Measurements from ENCODE around the gene KRT25.
"Not testable (repeated sequence)": the region's sequence is repeated elsewhere in the genome, so short reads cannot be mapped to it uniquely, and the experiment has no call there.

The KRT25 gene

GRCh38 chr17:40751065-40751464, 4.1 kb downstream of the KRT25 start:
- Histone ChIP-seq H3K36me3 (ENCODE audit: insufficient read depth, low read length) (no peaks in the 10 kb centered on the region), H3K27me3 (ENCODE audit: insufficient read depth, low read length) (no peaks in the 10 kb centered on the region), H3K27ac (ENCODE audit: low read depth, low read length) (no peak overlapping the region), H3K4me3 (ENCODE audit: low read length) (no peak overlapping the region), H3K9me3 (ENCODE audit: insufficient read depth, low read depth, low read length) (peaks cover 3% of the 10 kb centered on the region; the same call in 1 of the 2 replicates), H3K4me1 (ENCODE audit: insufficient read depth, low read length) (no peaks in the 10 kb centered on the region), H3K9ac (ENCODE audit: low read depth, low read length) (no peak overlapping the region)
- WGBS, result 92% methylated on average over 14 of the region's 14 CpGs

GRCh38 chr17:40750391-40750790, 4.7 kb downstream of the KRT25 start:
- Histone ChIP-seq H3K9me3 (ENCODE audit: insufficient read depth, low read depth, low read length) (peaks cover 3% of the 10 kb centered on the region; the same call in 1 of the 2 replicates), H3K4me1 (ENCODE audit: insufficient read depth, low read length) (no peaks in the 10 kb centered on the region), H3K27ac (ENCODE audit: low read depth, low read length) (no peak overlapping the region), H3K4me3 (ENCODE audit: low read length) (no peak overlapping the region), H3K9ac (ENCODE audit: low read depth, low read length) (no peak overlapping the region), H3K36me3 (ENCODE audit: insufficient read depth, low read length) (no peaks in the 10 kb centered on the region), H3K27me3 (ENCODE audit: insufficient read depth, low read length) (no peaks in the 10 kb centered on the region)
- WGBS, result 88% methylated on average over 6 of the region's 6 CpGs

- not testable (repeated sequence) for H3K27ac ChIP-seq (ENCODE audit: low read depth, low read length); H3K9me3 ChIP-seq (ENCODE audit: insufficient read depth, low read depth, low read length); H3K4me1 ChIP-seq (ENCODE audit: insufficient read depth, low read length); H3K4me3 ChIP-seq (ENCODE audit: low read length); H3K36me3 ChIP-seq (ENCODE audit: insufficient read depth, low read length); H3K9ac ChIP-seq (ENCODE audit: low read depth, low read length); H3K27me3 ChIP-seq (ENCODE audit: insufficient read depth, low read length)
- no CpG with 5 or more reads among the region's 1 CpG for WGBS
Measured at GRCh38 chr17:40748666-40749065, 6.5 kb downstream of the KRT25 start.

- H3K4me1 ChIP-seq (ENCODE audit: insufficient read depth, low read length), result no peaks in the 10 kb centered on the region
- H3K27me3 ChIP-seq (ENCODE audit: insufficient read depth, low read length), result no peaks in the 10 kb centered on the region
- WGBS, result 68% methylated on average over 4 of the region's 4 CpGs
- no peak overlapping the region for H3K9ac ChIP-seq (ENCODE audit: low read depth, low read length)
- H3K36me3 ChIP-seq (ENCODE audit: insufficient read depth, low read length), result no peaks in the 10 kb centered on the region
- peaks cover 12% of the 10 kb centered on the region for H3K9me3 ChIP-seq (ENCODE audit: insufficient read depth, low read depth, low read length)
- no peak overlapping the region for H3K27ac ChIP-seq (ENCODE audit: low read depth, low read length)
- H3K4me3 ChIP-seq (ENCODE audit: low read length), result no peak overlapping the region
Measured at GRCh38 chr17:40738553-40738952, 16.6 kb downstream of the KRT25 start.

- Histone ChIP-seq H3K36me3 (ENCODE audit: insufficient read depth, low read length) (no peaks in the 10 kb centered on the region), H3K27ac (ENCODE audit: low read depth, low read length) (no peak overlapping the region), H3K4me3 (ENCODE audit: low read length) (no peak overlapping the region), H3K4me1 (ENCODE audit: insufficient read depth, low read length) (no peaks in the 10 kb centered on the region), H3K9me3 (ENCODE audit: insufficient read depth, low read depth, low read length) (peaks cover 3% of the 10 kb centered on the region; the same call in 1 of the 2 replicates), H3K9ac (ENCODE audit: low read depth, low read length) (no peak overlapping the region), H3K27me3 (ENCODE audit: insufficient read depth, low read length) (no peaks in the 10 kb centered on the region)
- WGBS, result 86% methylated on average over 1 of the region's 1 CpG
Measured at GRCh38 chr17:40735016-40735415, 20.1 kb downstream of the KRT25 start.

- no peaks in the 10 kb centered on the region for H3K27me3 ChIP-seq (ENCODE audit: insufficient read depth, low read length)
- no peak overlapping the region for H3K9ac ChIP-seq (ENCODE audit: low read depth, low read length)
- no peak overlapping the region for H3K4me3 ChIP-seq (ENCODE audit: low read length)
- 90% methylated on average over 6 of the region's 6 CpGs for WGBS
- H3K9me3 ChIP-seq (ENCODE audit: insufficient read depth, low read depth, low read length), result peaks cover 3% of the 10 kb centered on the region; the same call in 1 of the 2 replicates
- no peak overlapping the region for H3K27ac ChIP-seq (ENCODE audit: low read depth, low read length)
- H3K4me1 ChIP-seq (ENCODE audit: insufficient read depth, low read length), result no peaks in the 10 kb centered on the region
- H3K36me3 ChIP-seq (ENCODE audit: insufficient read depth, low read length), result no peaks in the 10 kb centered on the region
Measured at GRCh38 chr17:40734018-40734417, 21.1 kb downstream of the KRT25 start.

- Histone ChIP-seq H3K27ac (ENCODE audit: low read depth, low read length) (no peak overlapping the region), H3K36me3 (ENCODE audit: insufficient read depth, low read length) (no peaks in the 10 kb centered on the region), H3K4me1 (ENCODE audit: insufficient read depth, low read length) (no peaks in the 10 kb centered on the region), H3K9ac (ENCODE audit: low read depth, low read length) (no peak overlapping the region), H3K4me3 (ENCODE audit: low read length) (no peak overlapping the region), H3K27me3 (ENCODE audit: insufficient read depth, low read length) (no peaks in the 10 kb centered on the region), H3K9me3 (ENCODE audit: insufficient read depth, low read depth, low read length) (peaks cover 3% of the 10 kb centered on the region; the same call in 1 of the 2 replicates)
- 98% methylated on average over 1 of the region's 1 CpG for WGBS
Measured at GRCh38 chr17:40730970-40731369, 24.2 kb downstream of the KRT25 start.

- WGBS, result 89% methylated on average over 8 of the region's 8 CpGs
- no peaks in the 10 kb centered on the region for H3K9me3 ChIP-seq (ENCODE audit: insufficient read depth, low read depth, low read length)
- H3K27ac ChIP-seq (ENCODE audit: low read depth, low read length), result no peak overlapping the region
- H3K36me3 ChIP-seq (ENCODE audit: insufficient read depth, low read length), result no peaks in the 10 kb centered on the region
- no peak overlapping the region for H3K9ac ChIP-seq (ENCODE audit: low read depth, low read length)
- no peaks in the 10 kb centered on the region for H3K4me1 ChIP-seq (ENCODE audit: insufficient read depth, low read length)
- H3K4me3 ChIP-seq (ENCODE audit: low read length), result no peak overlapping the region
- no peaks in the 10 kb centered on the region for H3K27me3 ChIP-seq (ENCODE audit: insufficient read depth, low read length)
Measured at GRCh38 chr17:40727447-40728231, 27.5 kb downstream of the KRT25 start.

- Histone ChIP-seq H3K9ac (ENCODE audit: low read depth, low read length) (no peak overlapping the region), H3K4me1 (ENCODE audit: insufficient read depth, low read length) (no peaks in the 10 kb centered on the region), H3K4me3 (ENCODE audit: low read length) (no peak overlapping the region), H3K27ac (ENCODE audit: low read depth, low read length) (no peak overlapping the region), H3K27me3 (ENCODE audit: insufficient read depth, low read length) (no peaks in the 10 kb centered on the region), H3K9me3 (ENCODE audit: insufficient read depth, low read depth, low read length) (no peaks in the 10 kb centered on the region), H3K36me3 (ENCODE audit: insufficient read depth, low read length) (no peaks in the 10 kb centered on the region)
- 80% methylated on average over 2 of the region's 2 CpGs for WGBS
Measured at GRCh38 chr17:40726919-40727318, 28.2 kb downstream of the KRT25 start.

- Histone ChIP-seq H3K27me3 (ENCODE audit: insufficient read depth, low read length) (no peaks in the 10 kb centered on the region), H3K9ac (ENCODE audit: low read depth, low read length) (no peak overlapping the region), H3K4me3 (ENCODE audit: low read length) (no peak overlapping the region), H3K4me1 (ENCODE audit: insufficient read depth, low read length) (no peaks in the 10 kb centered on the region), H3K9me3 (ENCODE audit: insufficient read depth, low read depth, low read length) (no peaks in the 10 kb centered on the region), H3K27ac (ENCODE audit: low read depth, low read length) (no peak overlapping the region), H3K36me3 (ENCODE audit: insufficient read depth, low read length) (no peaks in the 10 kb centered on the region)
- WGBS, result 87% methylated on average over 1 of the region's 1 CpG
Measured at GRCh38 chr17:40724656-40725055, 30.5 kb downstream of the KRT25 start.

- H3K4me3 ChIP-seq (ENCODE audit: low read length), result no peak overlapping the region
- H3K27me3 ChIP-seq (ENCODE audit: insufficient read depth, low read length), result no peaks in the 10 kb centered on the region
- no peaks in the 10 kb centered on the region for H3K9me3 ChIP-seq (ENCODE audit: insufficient read depth, low read depth, low read length)
- H3K4me1 ChIP-seq (ENCODE audit: insufficient read depth, low read length), result no peaks in the 10 kb centered on the region
- no peaks in the 10 kb centered on the region for H3K36me3 ChIP-seq (ENCODE audit: insufficient read depth, low read length)
- WGBS, result 79% methylated on average over 1 of the region's 1 CpG
- no peak overlapping the region for H3K27ac ChIP-seq (ENCODE audit: low read depth, low read length)
- H3K9ac ChIP-seq (ENCODE audit: low read depth, low read length), result no peak overlapping the region
Measured at GRCh38 chr17:40722241-40722640, 32.9 kb downstream of the KRT25 start.

GRCh38 chr17:40720899-40721298, 34.2 kb downstream of the KRT25 start:
- Histone ChIP-seq H3K9ac (ENCODE audit: low read depth, low read length) (no peak overlapping the region), H3K4me1 (ENCODE audit: insufficient read depth, low read length) (no peaks in the 10 kb centered on the region), H3K4me3 (ENCODE audit: low read length) (no peak overlapping the region), H3K9me3 (ENCODE audit: insufficient read depth, low read depth, low read length) (no peaks in the 10 kb centered on the region), H3K36me3 (ENCODE audit: insufficient read depth, low read length) (no peaks in the 10 kb centered on the region), H3K27me3 (ENCODE audit: insufficient read depth, low read length) (no peaks in the 10 kb centered on the region), H3K27ac (ENCODE audit: low read depth, low read length) (no peak overlapping the region)
- 100% methylated on average over 1 of the region's 2 CpGs for WGBS

Measured in HUES64 (cell line).